Neural cell (in vitro differentiated cells): ENCODE results near the gene AHSP.

ENCODE experiments used
- CTCF ChIP-seq: fragments of 450-650 bp; IDR thresholded peaks from 2 replicates; pipeline ENCODE4 v1.5.1; 2014; ENCODE audit warnings: antibody characterized with exemption, mild to moderate bottlenecking, moderate library complexity; ENCODE audit not compliant: poor library complexity, severe bottlenecking
- EZH2 ChIP-seq: fragments of 200-600, 300-800 bp; shearing (Covaris generic), sonication (generic); IDR thresholded peaks from 2 replicates; pipeline ENCODE4 v1.6.1; 2014; ENCODE audit warnings: antibody characterized with exemption, low read length, borderline replicate concordance, mild to moderate bottlenecking; ENCODE audit not compliant: insufficient read depth, poor library complexity, severe bottlenecking

DNA sequence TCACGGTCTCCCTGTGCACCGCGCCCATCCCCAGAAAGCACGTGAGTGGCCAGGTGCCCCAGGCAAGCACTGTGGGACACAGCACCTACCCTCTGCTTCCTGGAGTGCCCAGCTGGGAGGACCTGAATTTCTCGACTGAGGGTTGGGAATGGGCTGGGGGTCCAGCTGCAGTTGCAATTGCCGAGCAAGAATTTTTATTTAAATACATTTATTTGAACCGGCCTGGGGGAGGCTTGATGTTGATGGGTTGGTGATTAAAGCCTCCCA, 38.5 kb upstream of the AHSP start:
- TF ChIP-seq CTCF (no peak), EZH2 (no peak)
